ENCODE measurements around the gene BPIFA2. TPM values are rescaled to one million over a fixed set of nuclear protein-coding genes. Genes with fewer than 3 reads are reported as not detected.

Gene BPIFA2
- total RNA-seq, 4 donors from 2014 or later: 0.33 to 1.7 (median 0.58) TPM; not detected in 1

DNA sequence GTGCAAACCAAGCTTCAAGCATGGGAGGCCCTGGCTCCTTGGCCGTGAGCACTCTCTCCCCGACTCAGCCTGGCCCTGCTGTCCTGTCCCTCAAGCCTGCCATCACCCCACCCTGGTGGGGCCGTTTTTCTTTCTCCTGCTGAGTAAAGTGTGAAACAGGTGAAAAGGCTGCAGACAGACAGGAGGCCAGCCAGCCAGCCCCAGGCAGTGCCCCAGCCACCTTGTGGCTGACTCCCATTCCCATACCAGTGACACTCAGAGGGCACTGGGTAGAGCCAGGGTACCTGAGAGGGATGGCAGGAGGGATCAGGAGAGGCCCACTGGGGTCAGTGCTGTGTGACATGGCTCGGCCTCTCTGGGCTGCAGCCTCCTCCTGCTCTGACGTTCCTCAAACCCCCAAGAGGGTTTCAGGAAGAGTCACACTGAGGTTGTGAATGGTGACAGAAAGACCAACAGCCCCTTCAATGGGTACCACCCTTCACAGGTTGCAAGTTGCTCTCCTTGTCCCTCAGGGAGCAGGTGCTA lies 35.9 kb upstream of the BPIFA2 start:
- no peak for DNase-seq (ENCODE audit: extremely low spot score)
- Histone ChIP-seq H3K36me3 (no peaks in the 10 kb centered on the region), H3K27ac (replicated peaks in 1 of 4) (no peak overlapping the region), H3K27me3 (peaks cover 0 to 63% (median 6%) of the 10 kb centered on the region in 4 donors), H3K4me3 (no peak overlapping the region), H3K9me3 (no peaks in the 10 kb centered on the region), H3K4me1 (no peaks in the 10 kb centered on the region)
- no peak for TF ChIP-seq POLR2AphosphoS5 (IDR thresholded peaks at IDR 0.05)
- TF ChIP-seq EP300 (IDR thresholded peaks at IDR 0.05): no peak
- TF ChIP-seq POLR2A (IDR thresholded peaks at IDR 0.05; ENCODE audit: low read depth): no peak
- TF ChIP-seq, protein P1, sequence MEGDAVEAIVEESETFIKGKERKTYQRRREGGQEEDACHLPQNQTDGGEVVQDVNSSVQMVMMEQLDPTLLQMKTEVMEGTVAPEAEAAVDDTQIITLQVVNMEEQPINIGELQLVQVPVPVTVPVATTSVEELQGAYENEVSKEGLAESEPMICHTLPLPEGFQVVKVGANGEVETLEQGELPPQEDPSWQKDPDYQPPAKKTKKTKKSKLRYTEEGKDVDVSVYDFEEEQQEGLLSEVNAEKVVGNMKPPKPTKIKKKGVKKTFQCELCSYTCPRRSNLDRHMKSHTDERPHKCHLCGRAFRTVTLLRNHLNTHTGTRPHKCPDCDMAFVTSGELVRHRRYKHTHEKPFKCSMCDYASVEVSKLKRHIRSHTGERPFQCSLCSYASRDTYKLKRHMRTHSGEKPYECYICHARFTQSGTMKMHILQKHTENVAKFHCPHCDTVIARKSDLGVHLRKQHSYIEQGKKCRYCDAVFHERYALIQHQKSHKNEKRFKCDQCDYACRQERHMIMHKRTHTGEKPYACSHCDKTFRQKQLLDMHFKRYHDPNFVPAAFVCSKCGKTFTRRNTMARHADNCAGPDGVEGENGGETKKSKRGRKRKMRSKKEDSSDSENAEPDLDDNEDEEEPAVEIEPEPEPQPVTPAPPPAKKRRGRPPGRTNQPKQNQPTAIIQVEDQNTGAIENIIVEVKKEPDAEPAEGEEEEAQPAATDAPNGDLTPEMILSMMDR (IDR thresholded peaks at IDR 0.05): no peak
- 86% methylated on average over 5 of the region's 5 CpGs for whole genome bisulfite sequencing
- intact Hi-C loops (cut with DNase I): no loop called here

DNA sequence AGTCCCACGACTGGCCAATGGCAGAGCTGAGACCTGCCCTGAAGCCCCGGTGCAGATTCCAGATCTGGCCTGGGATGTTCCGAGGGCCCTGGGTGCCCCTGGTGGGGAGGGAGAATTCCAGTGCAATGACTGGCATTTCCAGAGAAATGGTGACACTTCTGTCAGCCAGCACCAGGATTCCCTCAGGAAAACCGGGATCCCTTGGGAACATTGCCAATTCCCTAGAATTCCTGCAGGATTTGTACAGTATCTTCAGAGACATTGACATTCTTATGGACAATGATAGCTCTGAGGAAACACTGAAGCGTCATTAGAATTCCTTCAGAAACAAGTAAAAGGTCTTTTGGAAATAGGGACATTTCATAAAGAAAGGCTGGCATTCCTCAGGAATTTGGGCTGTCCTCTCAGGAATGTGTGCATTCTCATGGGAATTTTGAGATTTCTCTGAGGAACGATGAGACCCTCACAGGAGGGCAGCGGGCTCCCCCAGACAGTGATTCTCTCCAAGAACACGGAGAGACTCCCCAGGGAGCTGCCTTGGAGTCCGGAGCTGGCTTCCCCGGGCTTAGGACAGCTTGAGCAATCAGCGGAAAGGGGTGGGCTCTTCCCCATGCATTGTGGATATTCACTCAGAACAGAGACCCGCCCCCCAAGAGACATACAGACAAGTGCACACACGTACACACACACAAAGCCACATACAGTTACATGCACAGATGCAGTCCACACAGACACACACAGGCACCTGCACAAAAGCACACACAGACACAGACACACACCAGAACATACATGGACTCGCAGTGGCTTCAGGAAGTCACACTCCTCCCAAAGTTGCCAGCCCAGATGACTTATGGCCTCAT lies 35.2 kb upstream of the BPIFA2 start:
- H3K36me3 ChIP-seq: no peaks in the 10 kb centered on the region
- 29% methylated on average over 11 of the region's 14 CpGs for WGBS
- DNase-seq (ENCODE audit: extremely low spot score): no peak
- intact Hi-C loops (cut with DNase I): no loop called here
- H3K4me3 ChIP-seq: no peak overlapping the region
- H3K27ac ChIP-seq (replicated peaks in 1 of 4): no peak overlapping the region
- no peaks in the 10 kb centered on the region for H3K9me3 ChIP-seq
- no peak for TF ChIP-seq EP300 (IDR thresholded peaks at IDR 0.05)
- TF ChIP-seq POLR2AphosphoS5 (IDR thresholded peaks at IDR 0.05): no peak
- TF ChIP-seq, protein P1 (IDR thresholded peaks at IDR 0.05): no peak
- no peak for TF ChIP-seq POLR2A (IDR thresholded peaks at IDR 0.05; ENCODE audit: low read depth)
- H3K4me1 ChIP-seq: no peaks in the 10 kb centered on the region
- H3K27me3 ChIP-seq: peaks cover 0 to 63% (median 6%) of the 10 kb centered on the region in 4 donors

DNA sequence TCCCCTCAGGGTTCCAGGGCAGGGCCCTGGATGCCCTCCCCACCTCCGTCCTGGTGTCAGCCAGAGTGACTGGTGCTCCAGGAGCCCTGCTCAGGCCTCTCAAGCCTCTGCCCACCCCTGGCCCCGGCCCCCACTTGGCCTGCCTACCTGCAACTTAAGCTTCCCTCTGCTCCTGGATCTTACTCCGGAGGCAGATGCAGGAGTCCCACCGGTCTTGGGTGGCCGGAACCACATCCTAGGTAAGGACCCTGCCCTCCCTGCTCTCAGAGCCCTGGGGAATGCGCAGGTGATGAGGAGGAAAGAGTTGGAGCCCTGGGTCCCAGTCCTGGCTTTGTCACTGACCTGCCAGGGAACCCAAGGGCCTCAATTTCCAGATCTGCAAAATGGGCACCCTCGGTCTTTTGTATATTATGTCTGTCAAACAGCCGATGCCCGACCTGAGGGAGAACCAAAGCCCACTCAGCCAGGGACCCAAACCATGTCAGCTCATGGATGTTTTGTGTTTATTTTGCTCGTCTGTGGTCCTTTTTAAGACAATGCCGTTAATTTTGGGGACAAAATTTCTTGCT lies 34.5 kb upstream of the BPIFA2 start:
- Histone ChIP-seq H3K4me1 (no peaks in the 10 kb centered on the region), H3K27me3 (peaks cover 0 to 56% (median 6%) of the 10 kb centered on the region in 4 donors), H3K27ac (replicated peaks in 1 of 4) (no peak overlapping the region), H3K4me3 (no peak overlapping the region), H3K9me3 (peaks cover 0 to 4% (median 0%) of the 10 kb centered on the region in 4 donors), H3K36me3 (no peaks in the 10 kb centered on the region)
- no peak for DNase-seq (ENCODE audit: extremely low spot score)
- 92% methylated on average over 7 of the region's 11 CpGs for WGBS
- TF ChIP-seq POLR2AphosphoS5 (IDR thresholded peaks at IDR 0.05) (no peak), POLR2A (IDR thresholded peaks at IDR 0.05; ENCODE audit: low read depth) (no peak), EP300 (IDR thresholded peaks at IDR 0.05) (no peak)
- TF ChIP-seq, protein P1 (IDR thresholded peaks at IDR 0.05): no peak
- intact Hi-C loops (cut with DNase I): no loop called here

DNA sequence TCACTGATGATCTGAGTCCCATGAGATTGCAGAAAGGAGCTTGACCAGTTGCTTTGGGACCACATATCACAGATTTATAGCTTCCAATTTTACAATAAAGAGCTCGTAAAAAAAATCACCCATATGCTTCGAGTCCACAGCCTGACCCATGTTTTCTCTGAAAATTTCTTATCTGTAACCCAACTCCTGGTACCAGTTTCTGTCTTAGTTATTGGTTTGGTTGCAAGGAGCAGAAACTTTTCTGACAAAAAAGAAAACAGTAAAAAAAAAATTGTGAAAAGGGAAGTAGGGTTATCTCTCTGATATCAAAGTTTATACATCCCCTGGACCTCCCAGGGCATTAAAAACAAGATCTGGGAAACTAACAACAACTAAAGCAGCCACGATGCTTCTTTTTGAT lies 30.8 kb upstream of the BPIFA2 start:
- intact Hi-C loops (cut with DNase I): no loop called here
- H3K4me3 ChIP-seq: no peak overlapping the region
- H3K27ac ChIP-seq (replicated peaks in 1 of 4): no peak overlapping the region
- 89% methylated on average over 3 of the region's 3 CpGs for WGBS
- peaks cover 0 to 38% (median 6%) of the 10 kb centered on the region in 4 donors for H3K27me3 ChIP-seq
- peaks cover 0 to 9% (median 0%) of the 10 kb centered on the region in 4 donors for H3K9me3 ChIP-seq
- TF ChIP-seq, protein P1 (IDR thresholded peaks at IDR 0.05): no peak
- TF ChIP-seq EP300 (IDR thresholded peaks at IDR 0.05): no peak
- TF ChIP-seq POLR2A (IDR thresholded peaks at IDR 0.05; ENCODE audit: low read depth): no peak
- TF ChIP-seq POLR2AphosphoS5 (IDR thresholded peaks at IDR 0.05): no peak
- no peaks in the 10 kb centered on the region for H3K36me3 ChIP-seq
- H3K4me1 ChIP-seq: no peaks in the 10 kb centered on the region
- no peak for DNase-seq (ENCODE audit: extremely low spot score)
